Endothelial cell of umbilical vein (primary cell): ENCODE measurements around the gene ANKMY1. TPM values are rescaled to one million over a fixed set of nuclear protein-coding genes. Genes with fewer than 3 reads are reported as not detected.

ENCODE experiments used
- BruUV-seq: library from RNA; stranded (reverse); fragments of 400-500 nt; replicated peaks from 2 replicates; lab custom pipeline; 2021; lab: Mats Ljungman, UMichigan
- CTCF ChIA-PET: fragments of 300-600, 350-600 bp; sonication (Branson Sonifier 250); formaldehyde crosslinking; loops from one replicate; lab custom pipeline; 2021; ENCODE audit warnings: antibody characterized with exemption, inconsistent platforms; lab: Charles Lee
- POLR2A ChIA-PET: fragments of 300-600, 350-600 bp; sonication (Branson Sonifier 250); formaldehyde crosslinking; loops from one replicate; lab custom pipeline; 2021; ENCODE audit warnings: antibody characterized with exemption, inconsistent platforms; lab: Charles Lee
- DNase-seq: peaks from one replicate; pipeline ENCODE4 v3.0.0-alpha.2; 2011; ENCODE audit warnings: low read depth, low spot score
- FAIRE-seq: peaks from 2 replicates; lab custom pipeline; 2011; peaks lifted over from hg19 to GRCh38; lab: Jason Lieb, UNC
- H2AFZ ChIP-seq: 2 replicates; pipeline ENCODE4 v1.6.0; 2012; ENCODE audit warnings: low read depth, low read length, control low read depth, inconsistent platforms
- H3K27ac ChIP-seq: 2 replicates; pipeline ENCODE4 v1.5.1; 2011; ENCODE audit warnings: low read depth, mild to moderate bottlenecking, control low read depth, low read length, moderate library complexity; ENCODE audit not compliant: insufficient read depth
- H3K27me3 ChIP-seq, 2 experiments: 2 replicates each; pipeline versions ENCODE4 v1.6.0 to v1.6.1; 2011; ENCODE audit warnings: low read length in 2 of 2, mixed read lengths in 1 of 2; ENCODE audit not compliant: control insufficient read depth in 2 of 2, insufficient read depth in 2 of 2
- H3K36me3 ChIP-seq, 2 experiments: 2 replicates in 1 of 2; 3 replicates in 1 of 2; pipeline ENCODE4 v1.5.1; 2011; ENCODE audit warnings: low read length in 2 of 2, mild to moderate bottlenecking in 1 of 2, moderate library complexity in 1 of 2; ENCODE audit not compliant: control insufficient read depth in 2 of 2, insufficient read depth in 2 of 2; ENCODE audit errors: extremely low read depth in 1 of 2
- H3K4me1 ChIP-seq: 3 replicates; pipeline ENCODE4 v1.5.1; 2011; ENCODE audit warnings: mild to moderate bottlenecking, low read length; ENCODE audit not compliant: control insufficient read depth, insufficient read depth; ENCODE audit errors: extremely low read depth
- H3K4me2 ChIP-seq: 2 replicates; pipeline ENCODE4 v1.6.1; 2011; ENCODE audit warnings: low read length, control low read depth, mixed read lengths; ENCODE audit not compliant: insufficient read depth
- H3K4me3 ChIP-seq, 3 experiments: fragments of 200-600 bp in 1 of 3; sonication (generic), shearing (Covaris generic) in 1 of 3; replicated peaks in 1 of 3; 2 replicates each; pipeline ENCODE4 v1.5.1; 2011 to 2016; ENCODE audit warnings: control low read depth in 3 of 3, low read length in 3 of 3, mild to moderate bottlenecking in 2 of 3, inconsistent platforms in 1 of 3, low read depth in 1 of 3, moderate library complexity in 1 of 3; ENCODE audit not compliant: insufficient read depth in 1 of 3
- H3K79me2 ChIP-seq: 2 replicates; pipeline ENCODE4 v1.6.0; 2012; ENCODE audit warnings: low read length, inconsistent platforms; ENCODE audit not compliant: control insufficient read depth, insufficient read depth
- H3K9ac ChIP-seq: replicated peaks from 2 replicates; pipeline ENCODE3; 2011; ENCODE audit warnings: low read length, control low read depth; ENCODE audit not compliant: insufficient read depth; ENCODE audit errors: extremely low read depth
- H3K9me1 ChIP-seq: replicated peaks from 3 replicates; pipeline ENCODE4 v1.6.0; 2011; ENCODE audit warnings: mild to moderate bottlenecking, low read length; ENCODE audit not compliant: control insufficient read depth, insufficient read depth; ENCODE audit errors: extremely low read depth
- H3K9me3 ChIP-seq: replicated peaks from 2 replicates; pipeline ENCODE4 v1.5.1; 2012; ENCODE audit warnings: low read length, inconsistent platforms; ENCODE audit not compliant: control insufficient read depth, insufficient read depth
- H4K20me1 ChIP-seq: replicated peaks from 2 replicates; pipeline ENCODE3; 2011; ENCODE audit warnings: mild to moderate bottlenecking, low read length; ENCODE audit not compliant: control insufficient read depth, insufficient read depth; ENCODE audit errors: extremely low read depth
- CTCF ChIP-seq, 2 donors: IDR thresholded peaks; 1 replicate in 1 of 2; 2 replicates in 1 of 2; pipeline ENCODE4 v1.5.1; 2011; ENCODE audit warnings: low read length in 2 of 2, mild to moderate bottlenecking in 2 of 2, moderate library complexity in 2 of 2, control low read depth in 1 of 2, inconsistent platforms in 1 of 2, low read depth in 1 of 2; ENCODE audit not compliant: insufficient read depth in 1 of 2; ENCODE audit errors: extremely low read depth in 1 of 2
- EZH2 ChIP-seq: IDR thresholded peaks from 2 replicates; pipeline ENCODE4 v1.6.1; 2012; ENCODE audit warnings: borderline replicate concordance, low read depth, mild to moderate bottlenecking, moderate library complexity, low read length, inconsistent platforms; ENCODE audit not compliant: severe bottlenecking
- FOS ChIP-seq: IDR thresholded peaks from 2 replicates; pipeline ENCODE4 v1.6.1; 2011; ENCODE audit warnings: mild to moderate bottlenecking, low read length, moderate library complexity, borderline replicate concordance; ENCODE audit not compliant: insufficient read depth
- GATA2 ChIP-seq: IDR thresholded peaks from 2 replicates; pipeline ENCODE4 v1.7.0; 2011; ENCODE audit warnings: low read depth, mild to moderate bottlenecking, moderate library complexity, mixed read lengths, low read length; ENCODE audit not compliant: insufficient read length, insufficient read depth
- JUN ChIP-seq: IDR thresholded peaks from 2 replicates; pipeline ENCODE4 v1.6.1; 2011; ENCODE audit warnings: borderline replicate concordance, low read depth; ENCODE audit not compliant: insufficient read length, insufficient read depth
- MYC ChIP-seq: IDR thresholded peaks from one replicate; pipeline ENCODE4 v1.6.1; 2011; ENCODE audit warnings: mild to moderate bottlenecking, low read depth, low read length
- POLR2A ChIP-seq: IDR thresholded peaks from 2 replicates; pipeline ENCODE4 v1.6.1; 2012; ENCODE audit warnings: low read depth, mild to moderate bottlenecking, control low read depth, low read length
- POLR2AphosphoS5 ChIP-seq: IDR thresholded peaks from 2 replicates; pipeline ENCODE4 v1.6.1; 2012; ENCODE audit warnings: low read depth, mild to moderate bottlenecking, control low read depth, low read length, moderate library complexity; ENCODE audit not compliant: insufficient read depth
- dilution Hi-C: fragments of 300-500 bp; cut with MboI; formaldehyde crosslinking; loops from one replicate; pipeline ENCODE4 v1.15.0; 2019; ENCODE audit warnings: low sequenced_read_pairs; ENCODE audit not compliant: extremely low pct_ligation_motif_present
- intact Hi-C: fragments of 100-400 bp; cut with micrococcal nuclease; formaldehyde crosslinking; loops from one replicate; pipeline ENCODE4 v1.10.0; 2022
- polyA plus RNA-seq, 4 experiments: library from polyadenylated mRNA; depleted of rRNA in 3 of 4; stranded (reverse) in 3 of 4; unstranded in 1 of 4; fragments of >200 nt; gene quantifications; 2 replicates each; pipeline versions ENCODE4 v1.2.1 to v1.2.3, GENCODE V29; 2011 to 2012; ENCODE audit warnings: missing spikeins in 1 of 4
- total RNA-seq: library from RNA; stranded (reverse); gene quantifications from 2 replicates; pipeline ENCODE4 v1.2.3, GENCODE V29; 2021
- TF ChIP-seq, protein P1 (sequence below): IDR thresholded peaks from 2 replicates; pipeline ENCODE4 v1.6.1; 2011; ENCODE audit not compliant: insufficient read depth, insufficient read length

Gene ANKMY1
- total and polyA plus RNA-seq, 2 donors (not counting 3 experiments of a cell fraction or from before 2014, with no cell fraction given): 9.0 to 16.0 TPM

- H3K4me1 ChIP-seq: no peaks in the 10 kb centered on the region
- no peaks in the 10 kb centered on the region for H3K27me3 ChIP-seq
- FAIRE-seq: no peak
- dilution Hi-C loops: no loop called here
- no peak overlapping the region for H3K4me3 ChIP-seq
- no peaks in the 10 kb centered on the region for H4K20me1 ChIP-seq
- TF ChIP-seq, protein P1, sequence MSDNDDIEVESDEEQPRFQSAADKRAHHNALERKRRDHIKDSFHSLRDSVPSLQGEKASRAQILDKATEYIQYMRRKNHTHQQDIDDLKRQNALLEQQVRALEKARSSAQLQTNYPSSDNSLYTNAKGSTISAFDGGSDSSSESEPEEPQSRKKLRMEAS: no peak
- no peak for TF ChIP-seq JUN
- TF ChIP-seq POLR2A: no peak
- no peak for TF ChIP-seq MYC
- no peak for TF ChIP-seq GATA2
- TF ChIP-seq FOS: no peak
- no peaks in the 10 kb centered on the region for H3K36me3 ChIP-seq
- no peaks in the 10 kb centered on the region for H3K79me2 ChIP-seq
- no peaks in the 10 kb centered on the region for H3K9me3 ChIP-seq
- no peak overlapping the region for H3K9ac ChIP-seq
- H2AFZ ChIP-seq: no peak overlapping the region
- intact Hi-C loops: no loop called here
- DNase-seq: no peak
- no TSS peak for BruUV-seq
- ChIA-PET POLR2A (no interaction called here), CTCF (no interaction called here)
- no peak overlapping the region for H3K4me2 ChIP-seq
- no peaks in the 10 kb centered on the region for H3K9me1 ChIP-seq
- no peak overlapping the region for H3K27ac ChIP-seq
These were observed 53.9 kb downstream of the ANKMY1 start for GRCh38 chr2:240503848-240504247.

- no peak for FAIRE-seq
- CTCF ChIA-PET: no interaction called here
- dilution Hi-C loops: no loop called here
These were observed 54.4 kb downstream of the ANKMY1 start for GRCh38 chr2:240503375-240503774.

More at GRCh38 chr2:240503375-240503774, 54.4 kb downstream of the ANKMY1 start:
- H2AFZ ChIP-seq: no peak overlapping the region
- H3K4me2 ChIP-seq: no peak overlapping the region
- POLR2A ChIA-PET: no interaction called here
- no peaks in the 10 kb centered on the region for H3K27me3 ChIP-seq
- no peak overlapping the region for H3K27ac ChIP-seq
- intact Hi-C loops: no loop called here
- H3K36me3 ChIP-seq: no peaks in the 10 kb centered on the region
- no peaks in the 10 kb centered on the region for H3K9me3 ChIP-seq
- H3K9ac ChIP-seq: no peak overlapping the region
- no TSS peak for BruUV-seq
- H3K4me3 ChIP-seq: no peak overlapping the region
- H3K79me2 ChIP-seq: no peaks in the 10 kb centered on the region
- H3K9me1 ChIP-seq: no peaks in the 10 kb centered on the region
- DNase-seq: no peak
- no peaks in the 10 kb centered on the region for H4K20me1 ChIP-seq
- TF ChIP-seq FOS (no peak), MYC (no peak), POLR2A (no peak), CTCF (IDR thresholded peaks at IDR 0.05; ENCODE audit: extremely low read depth in 1 of 2, insufficient read depth in 1 of 2, low read depth in 1 of 2, low read length in 2 of 2) (no peak), EZH2 (no peak), JUN (no peak), GATA2 (no peak), POLR2AphosphoS5 (no peak)
- TF ChIP-seq, protein P1: no peak
- H3K4me1 ChIP-seq: no peaks in the 10 kb centered on the region
